Stimulated activated CD8-positive, alpha-beta memory T cell treated with anti-CD3 and anti-CD28 coated beads, Interleukin-4, amount 100 ng/mL, for 48 hours (primary cell): ENCODE data around the gene COL13A1.

Source experiments
- DNase-seq: peaks from one replicate; pipeline ENCODE4 v3.0.0-alpha.2; 2020

COL13A1 gene

GRCh38 chr10:69825604-69826003 is 23.9 kb downstream of the COL13A1 start:
- DNase-seq, result no peak

DNA sequence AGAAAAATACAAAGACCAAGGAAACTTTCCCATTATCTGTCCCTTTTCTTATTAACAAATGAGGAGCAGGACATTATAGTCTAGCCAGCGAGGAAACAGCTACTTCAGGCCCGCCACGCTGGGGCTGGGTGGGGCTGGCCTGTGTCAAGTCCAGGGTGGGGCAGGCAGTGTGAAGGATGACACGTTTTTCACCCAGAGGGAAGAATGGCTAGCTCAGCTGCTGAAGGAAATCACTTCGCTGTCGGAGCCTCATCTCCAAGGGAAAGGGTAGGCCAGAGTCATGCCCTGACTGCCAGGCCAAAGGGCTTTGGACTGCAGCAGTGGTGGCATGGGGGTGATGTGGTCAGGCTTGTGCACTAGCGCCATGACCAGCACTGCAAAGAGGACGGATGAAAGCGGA is 24.4 kb downstream of the COL13A1 start:
- no peak for DNase-seq

DNA sequence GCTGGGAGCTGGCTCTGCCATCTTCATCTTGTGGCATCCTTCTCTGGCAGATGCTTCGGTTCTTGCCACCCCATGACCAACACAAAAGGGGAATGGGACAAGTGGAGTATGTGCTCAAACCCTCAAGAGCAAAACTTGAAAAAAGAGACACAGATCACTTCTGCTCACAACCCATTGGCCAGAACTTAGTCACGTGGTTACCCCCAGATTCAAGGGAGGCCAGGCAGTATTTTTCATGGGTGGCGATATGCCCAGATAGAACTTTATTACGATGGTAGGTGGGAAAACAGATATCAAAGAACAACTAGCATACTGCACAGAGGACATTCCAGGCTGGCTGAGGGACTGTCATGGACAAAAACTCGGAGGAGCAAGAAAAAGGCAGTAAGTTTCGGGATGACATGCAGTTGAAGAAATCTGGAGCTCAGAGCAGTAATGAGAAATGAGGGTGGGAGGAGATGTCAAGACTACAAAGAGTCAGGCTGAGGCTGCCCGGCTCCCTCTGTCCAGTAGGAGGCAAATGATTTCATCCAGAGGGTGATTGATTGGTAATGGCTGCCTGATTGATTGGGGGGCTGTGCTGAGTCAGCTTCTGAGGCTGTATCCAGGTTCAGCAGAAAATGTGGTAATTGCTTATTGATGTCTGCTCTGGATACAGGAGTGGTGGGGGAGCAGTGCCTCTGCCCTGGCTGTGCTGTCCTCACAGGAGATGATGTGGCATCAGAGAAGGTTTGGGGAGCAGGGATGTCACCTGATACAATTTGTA is 25.3 kb downstream of the COL13A1 start:
- no peak for DNase-seq

DNA sequence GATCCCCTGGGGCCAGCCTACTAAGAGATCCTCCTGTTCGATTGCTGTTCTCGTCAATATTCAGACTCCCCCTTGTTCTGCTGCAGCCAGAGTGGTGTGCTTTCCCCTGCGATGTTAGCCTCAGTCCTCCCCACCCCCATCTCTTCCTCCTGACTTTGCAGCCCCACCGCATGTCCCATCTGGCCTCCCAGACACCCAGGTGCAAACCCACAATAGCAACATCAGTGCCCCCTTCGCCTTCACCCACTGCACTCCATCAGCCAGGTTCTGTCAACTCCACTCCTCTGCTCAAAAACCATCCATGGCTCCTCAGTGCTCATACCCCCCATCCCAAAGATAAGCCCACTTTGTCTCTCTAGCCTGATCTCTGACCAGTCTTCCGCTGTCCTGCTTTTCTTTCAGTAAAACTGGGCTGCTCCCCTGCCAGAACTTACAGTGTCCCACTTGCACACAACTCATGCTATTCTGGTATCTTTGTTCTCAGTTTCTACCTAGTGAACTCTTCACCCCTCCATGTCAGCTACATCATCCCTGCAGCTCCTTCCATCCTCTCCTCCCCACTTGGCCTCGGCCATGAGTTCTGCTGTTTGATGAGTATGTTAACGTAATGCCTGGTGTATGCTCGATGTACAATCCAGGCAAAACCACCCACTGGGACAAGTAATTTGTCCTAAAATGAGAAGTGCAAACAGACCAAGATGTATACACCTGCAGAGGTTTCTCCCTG is 26.6 kb downstream of the COL13A1 start:
- no peak for DNase-seq

GRCh38 chr10:69829775-69830174 is 28.1 kb downstream of the COL13A1 start:
- no peak for DNase-seq

- no peak for DNase-seq
Measured at GRCh38 chr10:69831231-69831855, 29.6 kb downstream of the COL13A1 start.

GRCh38 chr10:69835233-69835632 is 33.5 kb downstream of the COL13A1 start:
- DNase-seq, result no peak

- no peak for DNase-seq
Measured at GRCh38 chr10:69835875-69836730, 34.4 kb downstream of the COL13A1 start.

- no peak for DNase-seq
Measured at GRCh38 chr10:69836731-69837030, 35.0 kb downstream of the COL13A1 start.

DNA sequence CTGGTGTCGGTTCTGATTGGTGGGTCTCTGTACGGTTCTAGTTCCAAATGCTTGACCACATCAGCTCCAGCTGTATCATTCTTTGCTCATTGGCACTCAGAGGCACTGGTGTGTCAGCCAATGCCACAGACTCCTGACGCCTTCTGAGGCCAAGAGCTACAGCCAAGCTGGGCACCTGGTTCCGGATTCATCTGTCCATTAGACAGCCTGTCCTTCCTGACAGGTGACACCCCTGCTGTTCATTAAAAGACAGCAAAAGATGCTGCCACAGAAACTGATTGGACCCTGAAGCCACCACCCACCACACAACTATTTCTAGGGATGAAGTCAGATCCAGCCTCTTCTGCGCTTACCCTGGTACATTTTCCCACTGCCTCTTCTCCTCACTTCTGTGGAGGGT is 35.6 kb downstream of the COL13A1 start:
- no peak for DNase-seq

- no peak for DNase-seq
Measured at GRCh38 chr10:69838418-69838817, 36.7 kb downstream of the COL13A1 start.

DNA sequence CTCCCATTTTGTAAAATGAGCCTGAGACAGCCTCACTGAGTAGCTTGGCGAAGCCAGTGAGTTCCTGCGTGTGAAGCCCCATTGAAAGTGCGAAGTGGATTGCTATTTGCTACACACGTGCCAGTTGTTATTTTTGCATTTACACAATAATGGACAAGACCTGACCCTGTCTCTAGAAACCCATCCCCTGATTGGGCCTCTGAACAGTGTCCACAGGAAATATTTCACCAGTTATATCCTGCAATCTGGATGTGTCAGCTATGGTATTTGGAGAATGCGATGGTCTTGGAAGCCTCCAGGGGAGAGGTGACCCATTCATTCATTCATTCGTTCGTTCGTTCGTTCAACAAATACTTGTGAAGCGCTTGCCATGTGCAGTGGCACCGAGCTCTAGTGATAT is 37.1 kb downstream of the COL13A1 start:
- DNase-seq, result no peak

DNA sequence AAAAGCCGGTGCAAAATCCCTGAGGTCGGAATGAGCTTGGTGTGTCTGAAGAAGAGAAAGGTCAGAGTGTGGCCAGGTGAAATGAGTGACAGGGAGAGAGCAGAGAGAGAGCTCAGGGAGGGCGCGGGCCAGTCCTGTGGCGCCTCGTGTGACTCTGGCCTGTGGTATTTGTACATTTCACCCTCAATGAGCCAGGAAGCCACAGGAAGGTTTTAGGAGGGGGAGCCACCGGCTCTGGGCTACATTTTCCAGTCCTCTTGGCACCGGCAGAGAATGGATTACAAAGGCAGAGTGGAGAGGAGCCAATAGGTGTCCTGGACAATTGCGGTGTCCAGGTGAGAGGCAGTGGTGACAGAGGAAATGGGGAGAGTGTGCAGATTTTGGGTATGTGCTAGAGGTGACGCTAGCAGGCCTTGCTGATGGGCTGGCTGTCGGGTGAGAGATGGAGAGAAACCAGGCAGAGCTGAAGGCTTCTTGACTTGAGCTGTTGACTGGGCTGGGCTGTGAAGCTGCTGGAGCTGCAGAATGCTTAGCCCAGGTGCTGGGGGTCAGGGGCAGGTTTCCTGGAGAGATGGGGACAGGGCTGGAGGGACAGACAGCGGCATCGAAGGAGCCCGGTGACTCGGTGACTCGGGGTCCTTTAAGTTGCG is 38.1 kb downstream of the COL13A1 start:
- no peak for DNase-seq

GRCh38 chr10:69840773-69841172 is 39.1 kb downstream of the COL13A1 start:
- no peak for DNase-seq

DNA sequence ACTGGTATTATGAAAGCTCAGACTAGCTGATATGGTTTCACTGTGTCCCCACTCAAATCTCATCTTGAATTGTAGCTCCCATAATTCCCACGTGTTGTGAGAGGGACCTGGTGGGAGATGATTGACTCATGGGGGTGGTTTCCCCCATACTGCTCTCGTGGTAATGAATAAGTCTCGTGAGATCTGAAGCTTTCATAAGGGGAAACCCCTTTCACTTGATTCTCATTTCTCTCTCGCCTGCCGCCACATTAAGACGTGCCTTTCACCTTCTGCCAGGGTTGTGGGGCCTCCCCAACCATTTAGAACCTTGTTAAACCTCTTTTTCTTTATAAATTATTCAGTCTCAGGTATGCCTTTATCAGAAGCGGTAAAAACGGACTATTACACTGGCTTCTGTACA is 40.3 kb downstream of the COL13A1 start:
- DNase-seq, result no peak

DNA sequence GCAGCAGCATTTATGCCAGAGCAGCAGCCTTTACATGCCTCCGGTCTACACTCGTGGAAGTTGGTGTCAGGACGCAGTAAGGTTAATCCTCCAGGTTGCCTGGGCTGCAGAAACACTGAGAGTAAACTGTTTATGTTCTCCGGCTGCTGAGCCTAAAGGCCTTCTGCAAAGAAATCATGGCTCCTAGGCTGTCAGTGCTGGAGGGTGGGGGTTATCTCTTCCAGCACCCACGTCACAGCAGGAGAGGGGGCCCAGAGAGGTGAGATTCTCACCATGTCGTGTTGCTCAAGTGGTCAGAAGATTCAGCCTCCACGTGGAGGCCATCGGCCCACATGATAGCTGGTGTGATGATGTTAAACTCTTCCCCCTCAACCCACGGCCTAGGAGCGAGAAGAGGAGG is 41.2 kb downstream of the COL13A1 start:
- DNase-seq, result no peak

DNA sequence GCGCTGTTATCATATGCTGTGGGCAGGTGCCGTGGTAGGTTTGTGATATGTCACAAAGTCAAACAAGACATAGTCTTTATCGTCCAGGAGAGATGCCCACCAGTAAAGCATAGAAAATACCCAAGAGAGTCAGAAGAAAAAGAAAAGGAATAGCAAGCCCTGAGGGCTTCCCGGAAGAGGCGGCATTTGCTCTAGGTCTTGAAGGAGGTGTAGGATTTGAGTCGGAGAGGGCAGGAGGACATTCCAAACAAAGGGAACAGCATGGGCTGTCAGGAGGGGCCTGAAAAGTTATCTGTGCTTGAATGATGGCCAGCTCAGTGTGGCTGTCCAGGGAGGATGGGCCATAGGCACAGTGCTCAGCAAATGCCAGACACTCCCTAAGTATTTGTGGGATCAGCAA is 42.2 kb downstream of the COL13A1 start:
- no peak for DNase-seq

GRCh38 chr10:69844698-69845097 is 43.0 kb downstream of the COL13A1 start:
- no peak for DNase-seq

- no peak for DNase-seq
Measured at GRCh38 chr10:69845574-69846292, 44.0 kb downstream of the COL13A1 start.

DNA sequence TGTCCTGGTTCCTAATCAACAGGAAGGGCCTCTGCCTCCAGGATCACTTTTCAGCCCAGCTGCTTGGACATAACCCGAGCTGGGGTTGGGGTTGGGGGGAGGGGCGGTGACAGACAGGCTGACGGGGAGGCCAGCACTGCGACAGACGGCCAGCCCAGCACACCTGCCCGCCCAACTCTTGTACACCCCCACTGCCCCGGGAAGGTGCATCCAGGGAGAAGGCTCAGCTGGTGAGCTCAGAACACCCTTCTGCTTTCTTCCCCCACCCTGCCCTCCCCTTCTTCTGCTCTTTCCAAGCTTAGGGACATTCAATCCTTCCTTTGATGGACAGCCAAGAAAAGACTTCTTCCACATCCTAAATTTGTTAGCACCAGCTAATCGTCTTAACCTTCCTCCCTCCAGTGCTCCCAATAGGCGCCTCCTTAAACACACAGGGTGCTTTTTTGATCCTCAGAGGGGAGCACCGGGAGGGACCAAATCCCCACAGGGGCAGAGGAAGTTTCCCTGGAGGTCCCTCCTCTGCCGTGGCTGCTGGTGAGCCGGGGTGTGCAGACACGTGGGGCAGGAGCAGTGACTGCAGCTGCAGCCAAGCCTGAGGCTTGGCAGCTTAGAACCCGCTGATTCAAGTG is 44.7 kb downstream of the COL13A1 start:
- DNase-seq, result no peak

DNA sequence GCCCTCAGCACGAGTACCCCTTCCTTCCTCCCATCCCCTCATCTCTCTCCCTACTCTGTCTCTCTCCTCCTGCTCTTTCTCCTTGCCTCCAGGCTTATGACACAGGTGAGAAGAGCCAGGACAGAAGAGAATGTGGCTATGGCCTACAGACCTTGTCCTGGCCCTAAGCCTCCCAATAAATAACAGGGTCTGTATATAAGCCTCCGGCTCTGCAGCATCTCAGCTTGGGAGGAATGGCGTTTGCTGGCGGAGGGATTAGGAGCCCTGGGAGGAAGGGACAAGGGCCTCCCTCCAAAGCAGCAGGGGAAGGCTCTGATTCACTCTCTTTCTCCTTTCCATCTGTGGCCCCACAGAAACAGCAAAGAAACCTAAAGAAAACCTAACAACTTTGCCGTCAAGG is 45.8 kb downstream of the COL13A1 start:
- no peak for DNase-seq

DNA sequence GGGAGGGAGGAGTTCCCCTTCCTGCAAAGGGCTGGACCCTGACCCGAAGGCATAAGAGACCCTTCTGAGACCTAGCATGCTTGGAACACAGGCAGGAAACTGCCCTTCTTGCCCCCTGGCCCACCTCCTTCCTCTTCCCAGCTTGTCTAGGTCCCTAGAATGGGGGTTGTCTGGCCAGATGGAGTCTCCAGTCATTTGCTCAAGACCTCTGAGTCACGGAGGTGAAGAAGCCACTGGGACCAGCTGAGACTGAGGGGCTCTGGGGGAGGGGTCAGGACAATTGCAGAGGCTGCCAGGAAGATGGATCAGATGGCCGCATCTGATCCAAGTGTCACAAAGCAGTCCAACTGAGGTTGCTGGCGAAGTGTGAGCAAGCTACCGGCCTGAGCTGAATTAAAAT is 46.2 kb downstream of the COL13A1 start:
- no peak for DNase-seq
